WTC11 (cell line): Measurements from ENCODE around the gene KRTAP10-7.

Experiments
- CREB1 ChIP-seq: sonication (generic); formaldehyde crosslinking; IDR thresholded peaks from 2 replicates; pipeline ENCODE4 v1.8.0; 2023; ENCODE audit warnings: mild to moderate bottlenecking, missing genetic modification reagents
- TEAD4 ChIP-seq: sonication (generic); formaldehyde crosslinking; IDR thresholded peaks from 2 replicates; pipeline ENCODE4 v1.8.0; 2022; ENCODE audit warnings: mild to moderate bottlenecking, missing genetic modification reagents
- ZNF232 ChIP-seq: sonication (generic); formaldehyde crosslinking; IDR thresholded peaks from 2 replicates; pipeline ENCODE4 v1.8.0; 2022; ENCODE audit warnings: mild to moderate bottlenecking, missing genetic modification reagents
- TF ChIP-seq, protein P1 (sequence below): fragments of 200-600 bp; IDR thresholded peaks from 2 replicates; pipeline ENCODE4 v1.8.0; 2022; ENCODE audit warnings: antibody characterized with exemption
- TF ChIP-seq, protein P2 (sequence below): sonication (generic); formaldehyde crosslinking; IDR thresholded peaks from 2 replicates; pipeline ENCODE4 v1.8.1; 2023; ENCODE audit warnings: mild to moderate bottlenecking, missing genetic modification reagents
- TF ChIP-seq, protein P3 (sequence below): sonication (generic); formaldehyde crosslinking; IDR thresholded peaks from 2 replicates; pipeline ENCODE4 v1.8.1; 2023; ENCODE audit warnings: mild to moderate bottlenecking, missing genetic modification reagents, moderate library complexity
- TF ChIP-seq, protein P4 (sequence below): sonication (generic); formaldehyde crosslinking; IDR thresholded peaks from 2 replicates; pipeline ENCODE4 v1.8.0; 2022; ENCODE audit warnings: mild to moderate bottlenecking, missing genetic modification reagents
- TF ChIP-seq, protein P5 (sequence below): sonication (generic); formaldehyde crosslinking; IDR thresholded peaks from 2 replicates; pipeline ENCODE4 v1.8.1; 2023; ENCODE audit warnings: mild to moderate bottlenecking, missing genetic modification reagents, moderate library complexity
- TF ChIP-seq, protein P6 (sequence below): sonication (generic); formaldehyde crosslinking; IDR thresholded peaks from 2 replicates; pipeline ENCODE4 v1.8.0; 2022; ENCODE audit warnings: mild to moderate bottlenecking, missing genetic modification reagents
- TF ChIP-seq, protein P7 (sequence below): sonication (generic); formaldehyde crosslinking; IDR thresholded peaks from 2 replicates; pipeline ENCODE4 v1.8.0; 2022; ENCODE audit warnings: missing genetic modification reagents

DNA sequence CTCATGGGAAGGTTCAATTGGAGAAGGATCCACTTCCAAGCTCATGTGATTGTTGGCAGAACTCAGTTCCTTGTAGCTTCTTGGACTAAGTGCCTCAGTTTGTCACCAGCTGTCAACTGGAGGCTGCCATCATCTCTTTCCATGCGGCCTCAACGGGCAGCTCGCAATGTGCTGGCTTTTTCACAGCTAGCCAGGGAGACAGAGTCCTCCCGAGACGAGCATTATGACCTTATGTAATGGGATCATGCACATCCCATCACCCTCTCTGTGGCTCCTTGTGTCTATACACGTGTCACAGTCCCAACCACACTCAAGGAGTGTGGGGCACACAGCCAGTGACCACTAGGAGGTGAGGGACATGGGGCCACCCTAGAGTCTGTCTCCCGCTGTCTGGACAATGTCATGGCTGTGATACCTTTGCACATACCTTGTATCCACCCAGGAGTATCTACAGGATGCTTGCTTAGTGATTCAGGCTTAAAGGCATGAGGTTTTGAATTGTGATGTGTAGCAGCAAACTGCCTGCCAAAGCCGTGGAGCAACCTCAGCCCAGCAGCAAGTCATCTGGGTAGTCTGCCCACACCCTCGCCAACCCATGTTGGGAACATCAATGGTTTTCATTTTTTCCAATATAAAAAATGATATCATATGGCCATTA lies 4.2 kb upstream of the KRTAP10-7 start:
- TF ChIP-seq, protein P1, sequence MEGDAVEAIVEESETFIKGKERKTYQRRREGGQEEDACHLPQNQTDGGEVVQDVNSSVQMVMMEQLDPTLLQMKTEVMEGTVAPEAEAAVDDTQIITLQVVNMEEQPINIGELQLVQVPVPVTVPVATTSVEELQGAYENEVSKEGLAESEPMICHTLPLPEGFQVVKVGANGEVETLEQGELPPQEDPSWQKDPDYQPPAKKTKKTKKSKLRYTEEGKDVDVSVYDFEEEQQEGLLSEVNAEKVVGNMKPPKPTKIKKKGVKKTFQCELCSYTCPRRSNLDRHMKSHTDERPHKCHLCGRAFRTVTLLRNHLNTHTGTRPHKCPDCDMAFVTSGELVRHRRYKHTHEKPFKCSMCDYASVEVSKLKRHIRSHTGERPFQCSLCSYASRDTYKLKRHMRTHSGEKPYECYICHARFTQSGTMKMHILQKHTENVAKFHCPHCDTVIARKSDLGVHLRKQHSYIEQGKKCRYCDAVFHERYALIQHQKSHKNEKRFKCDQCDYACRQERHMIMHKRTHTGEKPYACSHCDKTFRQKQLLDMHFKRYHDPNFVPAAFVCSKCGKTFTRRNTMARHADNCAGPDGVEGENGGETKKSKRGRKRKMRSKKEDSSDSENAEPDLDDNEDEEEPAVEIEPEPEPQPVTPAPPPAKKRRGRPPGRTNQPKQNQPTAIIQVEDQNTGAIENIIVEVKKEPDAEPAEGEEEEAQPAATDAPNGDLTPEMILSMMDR, result no peak
- TF ChIP-seq CREB1 (CRISPR knock-in tag) (no peak), ZNF232 (no peak), TEAD4 (CRISPR knock-in tag) (no peak)
- TF ChIP-seq, protein P2, sequence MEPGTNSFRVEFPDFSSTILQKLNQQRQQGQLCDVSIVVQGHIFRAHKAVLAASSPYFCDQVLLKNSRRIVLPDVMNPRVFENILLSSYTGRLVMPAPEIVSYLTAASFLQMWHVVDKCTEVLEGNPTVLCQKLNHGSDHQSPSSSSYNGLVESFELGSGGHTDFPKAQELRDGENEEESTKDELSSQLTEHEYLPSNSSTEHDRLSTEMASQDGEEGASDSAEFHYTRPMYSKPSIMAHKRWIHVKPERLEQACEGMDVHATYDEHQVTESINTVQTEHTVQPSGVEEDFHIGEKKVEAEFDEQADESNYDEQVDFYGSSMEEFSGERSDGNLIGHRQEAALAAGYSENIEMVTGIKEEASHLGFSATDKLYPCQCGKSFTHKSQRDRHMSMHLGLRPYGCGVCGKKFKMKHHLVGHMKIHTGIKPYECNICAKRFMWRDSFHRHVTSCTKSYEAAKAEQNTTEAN (CRISPR knock-in tag), result no peak
- TF ChIP-seq, protein P3, sequence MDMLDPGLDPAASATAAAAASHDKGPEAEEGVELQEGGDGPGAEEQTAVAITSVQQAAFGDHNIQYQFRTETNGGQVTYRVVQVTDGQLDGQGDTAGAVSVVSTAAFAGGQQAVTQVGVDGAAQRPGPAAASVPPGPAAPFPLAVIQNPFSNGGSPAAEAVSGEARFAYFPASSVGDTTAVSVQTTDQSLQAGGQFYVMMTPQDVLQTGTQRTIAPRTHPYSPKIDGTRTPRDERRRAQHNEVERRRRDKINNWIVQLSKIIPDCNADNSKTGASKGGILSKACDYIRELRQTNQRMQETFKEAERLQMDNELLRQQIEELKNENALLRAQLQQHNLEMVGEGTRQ (CRISPR knock-in tag), result no peak
- TF ChIP-seq, protein P4, sequence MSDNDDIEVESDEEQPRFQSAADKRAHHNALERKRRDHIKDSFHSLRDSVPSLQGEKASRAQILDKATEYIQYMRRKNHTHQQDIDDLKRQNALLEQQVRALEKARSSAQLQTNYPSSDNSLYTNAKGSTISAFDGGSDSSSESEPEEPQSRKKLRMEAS (CRISPR knock-in tag), result no peak
- TF ChIP-seq, protein P5, sequence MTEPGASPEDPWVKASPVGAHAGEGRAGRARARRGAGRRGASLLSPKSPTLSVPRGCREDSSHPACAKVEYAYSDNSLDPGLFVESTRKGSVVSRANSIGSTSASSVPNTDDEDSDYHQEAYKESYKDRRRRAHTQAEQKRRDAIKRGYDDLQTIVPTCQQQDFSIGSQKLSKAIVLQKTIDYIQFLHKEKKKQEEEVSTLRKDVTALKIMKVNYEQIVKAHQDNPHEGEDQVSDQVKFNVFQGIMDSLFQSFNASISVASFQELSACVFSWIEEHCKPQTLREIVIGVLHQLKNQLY (CRISPR knock-in tag), result no peak
- TF ChIP-seq, protein P6, sequence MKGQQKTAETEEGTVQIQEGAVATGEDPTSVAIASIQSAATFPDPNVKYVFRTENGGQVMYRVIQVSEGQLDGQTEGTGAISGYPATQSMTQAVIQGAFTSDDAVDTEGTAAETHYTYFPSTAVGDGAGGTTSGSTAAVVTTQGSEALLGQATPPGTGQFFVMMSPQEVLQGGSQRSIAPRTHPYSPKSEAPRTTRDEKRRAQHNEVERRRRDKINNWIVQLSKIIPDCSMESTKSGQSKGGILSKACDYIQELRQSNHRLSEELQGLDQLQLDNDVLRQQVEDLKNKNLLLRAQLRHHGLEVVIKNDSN, result no peak
- TF ChIP-seq, protein P7, sequence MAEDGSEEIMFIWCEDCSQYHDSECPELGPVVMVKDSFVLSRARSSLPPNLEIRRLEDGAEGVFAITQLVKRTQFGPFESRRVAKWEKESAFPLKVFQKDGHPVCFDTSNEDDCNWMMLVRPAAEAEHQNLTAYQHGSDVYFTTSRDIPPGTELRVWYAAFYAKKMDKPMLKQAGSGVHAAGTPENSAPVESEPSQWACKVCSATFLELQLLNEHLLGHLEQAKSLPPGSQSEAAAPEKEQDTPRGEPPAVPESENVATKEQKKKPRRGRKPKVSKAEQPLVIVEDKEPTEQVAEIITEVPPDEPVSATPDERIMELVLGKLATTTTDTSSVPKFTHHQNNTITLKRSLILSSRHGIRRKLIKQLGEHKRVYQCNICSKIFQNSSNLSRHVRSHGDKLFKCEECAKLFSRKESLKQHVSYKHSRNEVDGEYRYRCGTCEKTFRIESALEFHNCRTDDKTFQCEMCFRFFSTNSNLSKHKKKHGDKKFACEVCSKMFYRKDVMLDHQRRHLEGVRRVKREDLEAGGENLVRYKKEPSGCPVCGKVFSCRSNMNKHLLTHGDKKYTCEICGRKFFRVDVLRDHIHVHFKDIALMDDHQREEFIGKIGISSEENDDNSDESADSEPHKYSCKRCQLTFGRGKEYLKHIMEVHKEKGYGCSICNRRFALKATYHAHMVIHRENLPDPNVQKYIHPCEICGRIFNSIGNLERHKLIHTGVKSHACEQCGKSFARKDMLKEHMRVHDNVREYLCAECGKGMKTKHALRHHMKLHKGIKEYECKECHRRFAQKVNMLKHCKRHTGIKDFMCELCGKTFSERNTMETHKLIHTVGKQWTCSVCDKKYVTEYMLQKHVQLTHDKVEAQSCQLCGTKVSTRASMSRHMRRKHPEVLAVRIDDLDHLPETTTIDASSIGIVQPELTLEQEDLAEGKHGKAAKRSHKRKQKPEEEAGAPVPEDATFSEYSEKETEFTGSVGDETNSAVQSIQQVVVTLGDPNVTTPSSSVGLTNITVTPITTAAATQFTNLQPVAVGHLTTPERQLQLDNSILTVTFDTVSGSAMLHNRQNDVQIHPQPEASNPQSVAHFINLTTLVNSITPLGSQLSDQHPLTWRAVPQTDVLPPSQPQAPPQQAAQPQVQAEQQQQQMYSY (CRISPR knock-in tag), result no peak
